T-helper 1 cell treated with Interleukin-12 subunit alpha and Interleukin-12 subunit beta and Interleukin-4 antibody, amounts not matched to agents 30 ng/mL and 1 ng/mL, for 36 hours (primary cell): Measurements from ENCODE around the gene PGP. TPM values are rescaled to one million over a fixed set of nuclear protein-coding genes. Genes with fewer than 3 reads are reported as not detected.

Experiments
- intact Hi-C: fragments of 100-400 bp; cut with micrococcal nuclease; formaldehyde crosslinking; loops from one replicate; pipeline ENCODE4 v1.15.1; 2024
- total RNA-seq: library from RNA; stranded (reverse); gene quantifications from 2 replicates; pipeline ENCODE4 v1.2.3, GENCODE V29; 2022

PGP gene
- total RNA-seq, 1 donor from 2014 or later: 22.3 TPM

DNA sequence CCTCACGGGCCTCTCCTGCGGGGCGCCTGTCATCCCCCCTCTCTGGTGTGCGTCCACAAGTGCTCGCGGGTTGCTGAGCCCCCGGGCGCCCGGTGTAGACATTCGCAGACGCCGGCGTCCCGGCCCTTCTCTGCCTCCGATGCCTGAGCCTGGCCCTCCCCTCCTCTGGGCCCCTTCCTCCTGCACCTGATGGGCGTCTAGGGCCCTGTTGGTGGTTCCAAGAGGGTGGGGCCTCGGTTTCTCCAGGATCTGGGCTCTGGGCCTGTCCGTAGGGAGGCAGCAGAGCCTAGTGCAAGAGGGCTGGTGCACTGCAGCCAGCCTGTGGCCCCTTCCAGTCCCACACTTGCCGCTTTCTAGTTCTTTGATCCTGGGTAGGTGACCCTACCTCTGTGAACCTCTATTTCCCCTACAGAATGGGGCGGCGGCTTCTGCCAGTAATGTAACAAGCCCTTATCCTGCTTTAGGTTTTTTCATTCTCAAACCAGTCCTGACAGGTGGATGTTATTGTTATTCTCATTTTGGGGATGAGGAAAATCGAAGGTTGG, 9.4 kb upstream of the PGP start:
- intact Hi-C loops: loop anchor here (1.0 to 5.0 kb wide), 11 partner anchors 9 to 553 kb away; partner anchors contain the start of genes ATP6V0C, CCNF, CEMP1 and ECI1

DNA sequence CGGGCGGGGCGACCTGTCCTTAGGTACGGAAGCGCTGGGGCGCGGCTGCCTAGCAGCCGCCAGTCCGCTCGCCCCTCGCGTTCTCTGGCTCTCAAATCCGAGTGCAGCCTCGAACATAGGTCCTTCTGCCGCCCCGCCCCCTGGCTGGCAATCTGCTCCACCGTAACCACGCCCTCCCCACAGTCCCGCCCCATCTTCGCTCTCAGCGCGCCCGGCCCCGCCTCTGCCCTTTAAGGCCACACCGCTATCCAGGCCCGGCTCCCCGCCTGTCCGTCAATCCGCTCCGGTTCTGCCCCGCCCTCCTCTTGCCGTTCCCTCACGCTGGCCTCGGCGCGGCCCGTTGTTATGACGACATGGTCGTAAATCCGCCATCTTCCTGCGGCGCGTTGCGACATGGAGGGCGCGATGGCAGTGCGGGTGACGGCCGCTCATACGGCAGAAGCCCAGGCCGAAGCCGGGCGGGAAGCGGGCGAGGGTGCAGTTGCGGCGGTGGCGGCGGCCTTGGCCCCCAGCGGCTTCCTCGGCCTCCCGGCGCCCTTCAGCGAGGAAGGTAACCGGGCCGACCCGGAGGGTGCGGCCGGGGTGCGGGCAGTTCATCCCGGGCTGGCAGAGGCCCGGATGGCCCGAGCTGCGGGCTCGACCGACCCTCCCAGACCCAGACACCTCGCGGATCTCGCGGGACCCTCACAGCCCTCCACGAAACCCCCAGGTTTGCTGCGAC, 8.7 kb upstream of the PGP start, which contains the start of gene E4F1:
E4F1 (plus strand) TSS at position 371 of the 721 bp plus-strand sequence; CDS start at position 394, 23 bp downstream.
- intact Hi-C loops: loop anchor here (1.0 to 5.0 kb wide), 11 partner anchors 8 to 553 kb away; partner anchors contain the start of genes ATP6V0C, CCNF, CEMP1 and ECI1

DNA sequence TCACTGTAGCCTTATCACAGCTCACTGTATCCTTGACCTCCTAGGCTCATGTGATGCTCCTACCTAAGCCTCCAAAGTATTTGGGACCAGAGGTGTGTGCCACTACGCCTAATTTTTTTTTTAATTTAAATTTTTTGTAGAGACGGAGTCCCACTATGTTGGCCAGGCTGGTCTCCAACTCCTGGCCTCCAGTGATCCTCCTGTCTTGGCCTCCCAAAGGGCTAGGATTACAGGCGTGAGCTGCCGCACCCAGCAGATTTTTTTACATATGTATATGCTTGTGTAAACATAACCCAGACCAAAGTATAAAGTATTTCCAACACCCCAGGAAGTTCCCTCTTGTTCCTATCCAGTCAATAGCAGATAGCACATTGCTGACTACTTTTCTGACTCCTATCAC, 1.7 kb upstream of the PGP start:
- intact Hi-C loops: no loop called here

DNA sequence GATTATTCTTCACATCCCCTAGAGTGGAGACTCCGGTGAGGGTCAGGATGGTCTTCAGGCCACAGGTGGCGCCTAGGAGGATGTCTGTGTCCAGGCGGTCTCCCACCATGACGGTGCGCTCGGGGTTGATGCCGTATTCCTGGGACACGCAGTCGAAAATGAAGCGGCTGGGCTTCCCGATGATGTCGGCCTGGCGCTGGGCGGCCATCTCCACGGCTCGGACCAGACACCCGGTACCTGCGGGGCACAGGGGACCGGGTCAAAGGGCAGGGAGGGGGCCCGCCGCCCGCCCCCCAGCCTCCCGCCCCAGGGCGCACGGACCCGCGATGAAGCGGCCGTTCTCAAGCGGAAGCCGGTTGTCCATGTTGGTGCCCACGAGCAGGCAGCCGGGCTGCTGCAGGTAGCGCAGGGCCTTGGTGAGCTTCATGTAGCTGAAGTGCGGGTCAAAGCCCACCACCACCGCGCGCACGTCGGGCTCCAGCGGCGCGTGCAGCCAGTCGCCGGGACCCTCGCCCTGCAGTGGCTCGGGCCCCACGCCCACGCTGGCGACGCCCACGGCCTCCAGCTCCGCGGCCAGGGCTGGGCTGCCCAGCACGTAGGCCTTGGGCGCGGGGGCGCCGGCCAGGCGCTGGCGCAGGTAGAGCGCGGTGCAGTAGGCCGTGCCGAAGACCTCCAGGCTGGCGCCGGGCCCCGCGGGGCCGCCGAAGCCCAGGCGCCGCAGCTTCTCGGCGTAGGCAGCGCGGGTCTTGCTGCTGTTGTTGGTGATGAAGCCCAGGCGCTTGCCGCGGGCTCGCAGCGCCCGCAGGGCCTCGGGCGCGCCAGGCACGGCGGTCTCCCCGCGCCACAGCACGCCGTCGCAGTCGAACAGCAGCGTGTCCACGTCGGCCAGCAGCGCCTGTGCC, 572 bp downstream of the PGP start:
- intact Hi-C loops: loop anchor here (1.0 to 2.0 kb wide), 3 partner anchors 9 to 215 kb away; partner anchors contain the start of genes CCNF, MLST8 and RNPS1

DNA sequence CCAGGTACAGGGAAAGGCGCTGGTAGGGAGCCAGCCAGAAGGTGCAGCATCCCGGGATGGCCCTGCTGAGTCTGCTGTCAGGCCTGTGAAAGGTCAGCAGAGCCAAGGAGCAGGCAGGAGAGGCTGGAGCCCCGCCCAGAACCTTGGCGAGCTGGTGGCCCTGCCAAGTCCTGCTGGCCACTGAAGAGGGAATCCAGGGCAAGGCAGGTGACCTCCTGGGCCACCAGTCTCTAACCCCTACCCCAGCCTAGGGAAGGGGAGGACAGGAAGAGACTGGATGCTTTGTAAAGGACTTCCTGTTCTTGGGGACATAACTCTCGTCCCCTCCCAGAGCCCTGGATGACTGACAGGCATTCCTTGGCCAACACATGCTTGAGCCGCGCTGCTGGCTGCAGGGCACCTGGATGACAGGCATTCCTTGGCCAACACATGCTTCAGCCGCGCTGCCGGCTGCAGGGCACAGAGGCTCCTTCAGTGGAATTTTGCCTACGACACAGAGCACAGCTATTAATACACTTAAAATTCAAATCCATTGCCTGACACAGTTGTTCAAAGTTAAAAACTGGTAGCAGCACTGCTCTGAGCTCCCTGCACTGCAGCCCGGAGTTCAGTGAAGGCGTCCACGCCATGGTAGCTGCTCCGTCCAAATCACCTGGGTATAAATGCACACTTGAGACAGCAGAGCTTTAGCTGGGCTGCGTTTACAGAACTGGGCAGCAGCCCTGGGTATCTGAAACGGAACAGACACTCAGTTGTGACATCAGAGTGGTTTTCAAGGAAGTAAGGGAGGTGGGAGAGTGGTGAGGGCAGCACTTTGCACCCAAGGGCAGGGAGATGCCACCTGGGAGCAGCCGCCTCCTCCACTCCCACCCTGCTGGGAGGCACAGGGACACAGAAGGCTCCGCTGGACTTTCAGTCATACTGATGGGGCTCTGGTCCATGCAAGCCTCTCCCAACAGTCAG, 2.0 kb downstream of the PGP start:
- intact Hi-C loops: no loop called here

DNA sequence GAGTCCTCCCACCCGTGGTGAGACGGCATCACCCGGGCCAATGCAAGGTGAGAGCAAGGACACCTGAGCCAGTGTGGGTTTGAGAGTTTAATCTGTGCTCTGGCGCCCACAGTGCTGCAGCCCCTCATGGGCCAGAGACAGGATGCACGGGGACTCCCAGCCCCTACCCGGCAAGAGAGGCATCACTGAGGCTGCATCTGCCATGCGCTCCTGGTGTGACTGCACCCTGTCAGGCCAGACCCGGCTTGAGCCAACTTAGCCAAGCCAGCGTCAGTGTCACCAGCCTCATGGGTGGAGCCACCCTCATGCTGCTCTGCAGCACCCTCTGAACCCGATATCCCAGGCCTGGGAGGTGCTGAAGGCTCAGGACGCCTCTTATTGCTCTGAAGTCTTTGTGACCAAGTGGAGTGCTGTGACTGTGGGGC, 2.7 kb downstream of the PGP start:
- intact Hi-C loops: no loop called here

DNA sequence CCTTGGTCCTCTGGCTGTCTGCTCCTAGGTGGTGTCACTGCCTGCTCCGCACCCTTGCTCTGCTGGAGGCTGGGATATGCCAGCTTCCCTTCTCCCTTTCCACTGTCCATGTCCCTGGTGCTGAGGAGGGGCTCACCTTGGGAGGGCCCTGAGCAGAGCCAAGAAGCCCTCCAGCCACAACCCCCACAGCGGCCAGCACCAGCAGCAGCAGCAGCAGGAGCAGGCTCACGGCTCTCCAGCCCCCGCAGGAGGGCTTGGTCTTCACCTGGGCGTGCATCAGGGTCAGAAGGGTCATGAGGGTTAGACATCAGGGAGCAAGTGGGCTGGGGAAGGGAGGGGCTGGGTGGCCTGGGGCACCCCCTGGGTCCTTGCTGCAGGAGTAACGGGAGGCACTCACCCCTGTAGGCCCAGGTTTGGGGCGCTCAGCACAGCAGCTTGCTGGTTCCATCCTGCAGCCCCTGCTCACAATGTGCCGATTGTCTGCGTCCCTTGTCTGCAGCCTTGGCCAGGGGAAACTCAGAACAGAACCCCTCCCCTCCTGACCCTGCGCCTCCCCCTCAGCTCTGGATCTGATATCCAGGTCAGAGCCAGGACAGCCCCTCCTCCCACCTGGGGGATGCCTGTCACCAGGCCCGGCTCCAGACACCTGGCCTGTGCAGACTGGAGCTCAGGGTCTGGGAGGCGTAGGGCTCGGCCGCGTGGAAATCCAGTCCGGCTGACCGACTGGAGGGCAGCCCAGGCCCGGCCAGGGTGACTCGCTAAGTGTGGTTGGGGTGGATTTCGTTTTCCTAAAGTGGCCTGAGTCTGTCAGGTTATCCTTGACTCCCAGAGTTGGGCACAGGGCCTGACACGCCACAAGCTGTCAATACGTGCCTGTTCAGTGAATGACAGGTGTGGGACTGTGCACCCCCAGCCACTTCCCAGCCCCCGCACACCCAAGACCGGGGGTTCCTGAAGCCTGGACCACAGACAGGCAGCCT, 4.0 kb downstream of the PGP start, which contains the start of gene BRICD5:
BRICD5 (minus strand) TSS at position 478 of the 980 bp plus-strand sequence; CDS start at position 448, 30 bp downstream.
- intact Hi-C loops: no loop called here

DNA sequence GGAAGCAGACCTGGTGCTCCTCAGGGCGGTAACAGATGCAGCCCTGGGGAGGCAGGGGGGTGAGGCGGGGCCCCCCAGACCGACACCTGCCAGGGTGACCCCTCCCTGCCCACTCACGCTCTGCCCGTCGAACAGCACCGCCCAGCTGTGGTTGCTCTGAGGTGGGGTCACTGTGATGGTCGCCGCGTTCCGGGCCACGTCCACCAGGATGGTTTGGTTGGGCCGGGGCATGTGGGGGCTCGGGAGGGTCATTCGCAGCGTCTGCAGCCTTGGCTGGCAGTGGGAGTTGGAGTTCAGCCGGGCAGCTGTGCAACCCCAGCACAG, 4.7 kb downstream of the PGP start:
- intact Hi-C loops: no loop called here

DNA sequence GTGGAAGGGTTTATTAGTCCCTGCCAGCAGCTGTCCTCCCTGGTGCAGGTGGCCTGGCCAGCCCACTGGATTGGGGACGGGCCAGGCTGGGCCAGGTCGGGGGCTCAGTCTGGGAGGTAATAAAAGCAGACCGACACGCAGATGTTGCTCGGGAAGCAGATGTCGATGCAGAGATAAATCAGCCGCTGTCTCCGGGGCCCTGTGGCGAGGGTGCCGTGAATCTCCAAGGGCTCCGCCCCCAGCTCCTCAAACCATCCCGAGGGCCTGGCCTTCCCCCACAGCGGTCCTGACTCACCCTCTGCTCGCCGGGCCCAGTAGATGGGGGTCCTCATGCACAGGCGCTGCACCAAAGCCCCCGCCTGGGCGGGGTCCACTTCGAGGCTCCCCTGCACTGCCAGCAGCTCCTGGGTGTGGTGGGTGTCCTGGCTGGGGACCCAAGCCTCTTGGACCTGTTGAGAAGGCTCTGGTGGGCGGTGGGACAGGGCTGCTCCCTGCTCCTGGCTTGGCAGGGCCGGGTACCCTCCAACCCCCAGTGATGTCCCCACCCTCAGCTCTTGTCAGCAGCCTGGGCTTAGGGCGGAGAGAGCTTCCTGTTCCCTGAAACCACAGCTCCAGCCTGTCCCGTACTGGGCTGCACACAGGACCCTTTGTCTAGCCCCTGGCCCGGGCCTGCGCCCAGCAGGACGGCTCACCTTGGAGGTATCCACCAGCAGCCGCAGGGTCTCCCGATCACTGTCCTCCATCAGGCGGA, 5.2 kb downstream of the PGP start:
- intact Hi-C loops: loop anchor here (10.0 kb wide), 1 partner anchor 565 kb away; the partner anchor contains the start of gene ELOB

DNA sequence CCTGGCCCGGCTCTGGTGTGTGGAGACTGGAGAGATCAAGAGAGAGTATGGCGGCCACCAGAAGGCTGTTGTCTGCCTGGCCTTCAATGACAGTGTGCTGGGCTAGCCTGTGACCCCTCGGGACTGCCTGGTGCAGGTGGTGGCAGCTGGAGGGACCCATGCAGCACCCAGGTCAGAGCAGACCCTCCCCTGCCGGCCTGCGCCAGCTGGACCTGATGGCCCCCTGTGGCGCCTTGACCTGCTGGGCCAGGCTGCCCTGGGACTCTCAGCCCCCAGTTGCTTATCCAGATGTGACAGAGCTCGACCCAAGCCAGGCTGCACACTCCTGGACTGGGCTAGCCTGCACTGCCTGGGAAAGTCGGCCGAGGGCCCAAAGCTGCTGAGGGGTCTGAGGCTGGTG, 5.9 kb downstream of the PGP start:
- intact Hi-C loops: loop anchor here (10.0 kb wide), 1 partner anchor 566 kb away; the partner anchor contains the start of gene ELOB

DNA sequence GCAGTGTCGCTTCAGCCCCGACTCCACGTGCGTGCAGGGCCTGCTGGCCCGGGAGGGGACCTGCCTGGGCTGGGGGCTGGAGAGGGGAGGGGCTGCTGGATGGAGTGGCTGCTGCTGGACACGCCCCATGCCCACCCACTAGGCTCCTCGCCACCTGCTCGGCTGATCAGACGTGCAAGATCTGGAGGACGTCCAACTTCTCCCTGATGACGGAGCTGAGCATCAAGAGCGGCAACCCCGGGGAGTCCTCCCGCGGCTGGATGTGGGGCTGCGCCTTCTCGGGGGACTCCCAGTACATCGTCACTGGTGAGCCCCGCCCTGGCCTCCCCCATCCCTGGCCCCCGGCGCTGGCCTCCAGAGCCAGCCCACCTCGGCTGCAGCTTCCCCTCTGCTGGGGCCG, 6.3 kb downstream of the PGP start:
- intact Hi-C loops: loop anchor here (10.0 kb wide), 1 partner anchor 566 kb away; the partner anchor contains the start of gene ELOB

DNA sequence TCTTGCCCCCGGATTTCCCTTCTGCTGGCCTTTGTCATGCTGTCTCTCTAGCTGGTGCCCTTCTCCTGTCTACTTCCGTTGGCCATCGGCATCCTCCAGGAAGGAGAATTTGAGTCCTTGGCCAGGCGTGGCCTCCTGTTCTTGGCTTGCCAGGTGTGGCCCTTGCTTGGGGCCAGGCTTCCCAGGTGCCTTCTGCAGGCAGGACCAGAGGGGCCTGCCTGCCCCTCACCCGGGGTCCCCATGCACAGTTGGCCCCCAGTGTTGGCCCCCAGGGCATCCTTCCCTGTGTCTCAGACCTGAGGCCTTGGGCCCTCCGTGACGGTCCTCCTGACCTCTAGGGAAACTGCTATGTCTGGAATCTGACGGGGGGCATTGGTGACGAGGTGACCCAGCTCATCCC, 6.8 kb downstream of the PGP start:
- intact Hi-C loops: loop anchor here (10.0 kb wide), 1 partner anchor 567 kb away; the partner anchor contains the start of gene ELOB

DNA sequence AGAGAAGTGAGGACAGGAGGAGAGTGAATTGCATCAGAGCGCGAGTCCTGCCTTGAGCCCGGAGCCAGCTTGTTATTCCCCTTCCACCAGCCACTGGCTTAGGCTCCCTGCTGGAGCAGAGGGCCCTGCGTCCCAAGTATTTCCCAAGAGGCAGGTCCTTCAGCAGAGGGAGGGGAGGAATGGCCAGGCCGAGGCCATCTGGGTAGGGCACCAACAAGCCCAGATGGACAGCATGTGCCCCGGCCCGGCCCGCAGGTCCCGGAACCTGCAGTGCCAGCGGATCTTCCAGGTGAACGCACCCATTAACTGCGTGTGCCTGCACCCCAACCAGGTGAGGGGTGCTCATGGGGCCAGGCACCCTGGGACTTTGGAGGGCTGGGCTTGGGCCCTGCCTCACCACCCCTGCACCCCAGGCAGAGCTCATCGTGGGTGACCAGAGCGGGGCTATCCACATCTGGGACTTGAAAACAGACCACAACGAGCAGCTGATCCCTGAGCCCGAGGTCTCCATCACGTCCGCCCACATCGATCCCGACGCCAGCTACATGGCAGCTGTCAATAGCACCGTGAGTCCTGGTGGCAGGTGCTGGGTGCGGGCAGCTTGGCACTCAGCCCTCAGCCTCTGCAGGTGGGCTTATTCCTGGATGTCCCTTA, 7.7 kb downstream of the PGP start:
- intact Hi-C loops: loop anchor here (10.0 kb wide), 1 partner anchor 568 kb away; the partner anchor contains the start of gene ELOB

DNA sequence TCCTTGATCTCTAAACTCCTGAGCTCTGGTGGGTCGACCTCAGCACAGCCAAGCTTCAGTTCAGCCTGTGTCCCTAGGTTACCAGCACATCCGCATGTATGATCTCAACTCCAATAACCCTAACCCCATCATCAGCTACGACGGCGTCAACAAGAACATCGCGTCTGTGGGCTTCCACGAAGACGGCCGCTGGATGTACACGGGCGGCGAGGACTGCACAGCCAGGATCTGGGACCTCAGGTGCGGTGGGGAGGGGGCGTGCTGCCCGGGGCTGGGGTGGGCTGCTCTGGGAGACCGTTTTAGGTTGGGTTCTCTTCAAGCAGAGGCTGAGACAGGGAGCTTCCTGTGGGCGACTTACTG, 8.2 kb downstream of the PGP start:
- intact Hi-C loops: loop anchor here (10.0 kb wide), 1 partner anchor 568 kb away; the partner anchor contains the start of gene ELOB

DNA sequence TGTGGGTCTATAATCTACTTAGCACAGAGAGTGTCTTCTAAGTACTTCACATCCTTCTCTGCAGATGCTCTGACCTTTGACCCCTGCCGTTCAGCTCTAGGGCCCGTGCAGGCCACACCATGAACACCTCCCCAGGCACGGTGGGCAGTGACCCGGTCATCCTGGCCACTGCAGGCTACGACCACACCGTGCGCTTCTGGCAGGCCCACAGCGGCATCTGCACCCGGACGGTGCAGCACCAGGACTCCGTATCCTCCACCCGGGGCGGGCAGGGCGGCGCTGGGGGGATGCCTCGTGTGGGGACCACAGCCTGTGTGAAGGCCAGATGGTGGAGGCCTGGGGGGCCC, 8.7 kb downstream of the PGP start:
- intact Hi-C loops: loop anchor here (1.0 to 10.0 kb wide), 8 partner anchors 8 to 569 kb away; partner anchors contain the start of genes E4F1, ELOB, MSRB1 and PGP

DNA sequence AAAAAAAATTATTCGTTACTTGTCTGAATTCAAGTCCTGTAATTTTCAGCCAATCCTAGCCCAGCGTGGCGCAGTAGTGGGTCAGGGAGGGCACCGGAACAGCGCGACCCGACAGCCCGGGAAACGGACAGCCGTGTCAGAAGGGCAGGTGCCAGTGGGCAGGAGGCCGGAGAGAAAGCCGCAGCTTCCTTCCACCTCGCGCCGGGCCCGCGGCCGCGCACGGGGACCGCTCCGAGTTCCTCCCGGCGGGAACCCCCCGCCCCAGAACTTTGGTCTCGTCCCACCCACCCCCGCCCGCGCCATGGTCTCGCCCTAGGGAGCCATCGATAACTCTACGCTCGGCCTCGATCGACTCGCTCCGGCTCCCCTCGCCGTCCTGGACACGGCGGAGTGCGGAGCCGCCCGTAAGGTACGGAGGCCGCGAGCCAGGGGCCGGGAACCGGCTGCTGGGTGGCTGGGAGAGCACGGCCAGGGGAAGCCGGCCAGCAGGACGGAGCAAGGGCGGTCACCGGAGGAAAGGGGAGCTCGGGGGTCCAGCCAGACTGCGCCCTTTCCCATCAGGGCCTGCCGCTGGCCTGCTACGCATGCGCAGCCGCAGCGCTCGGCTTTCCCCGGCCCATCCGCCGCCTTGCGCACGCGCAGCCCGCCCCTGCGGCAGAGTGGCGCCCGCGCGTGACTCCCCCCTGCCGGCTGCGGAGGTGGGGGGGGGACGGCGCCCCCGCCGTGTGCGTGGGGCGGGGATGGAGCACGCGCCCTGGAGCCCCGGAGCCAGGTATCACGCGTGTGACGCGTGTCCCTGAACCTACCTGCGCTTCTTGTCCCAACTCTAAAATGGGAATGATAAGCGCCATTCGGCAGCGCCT, 9.3 kb downstream of the PGP start, which contains the start of gene MLST8:
MLST8 (plus strand) TSS at position 351 of the 863 bp plus-strand sequence. CDS start 632 bp downstream, outside the sequence.
- intact Hi-C loops: loop anchor here (1.0 to 10.0 kb wide), 8 partner anchors 9 to 569 kb away; partner anchors contain the start of genes E4F1, ELOB, MSRB1 and PGP
